OCI-LY1 (cell line): Measurements from ENCODE around the gene KIAA1328.
A peak's percentile ranks its signal among the peaks of the same experiment; 100 is the strongest.

Experiments used
- H2AFZ ChIP-seq: fragments of 200-600 bp; sonication (generic), shearing (Covaris generic); 2 replicates; pipeline ENCODE4 v1.6.0; 2014; ENCODE audit warnings: antibody characterized with exemption, mild to moderate bottlenecking, low read length
- H3F3A ChIP-seq: fragments of 200-600 bp; sonication (generic), shearing (Covaris generic); 2 replicates; pipeline ENCODE4 v1.6.0; 2014; ENCODE audit warnings: mild to moderate bottlenecking, antibody characterized with exemption, low read length, moderate library complexity; ENCODE audit not compliant: insufficient read depth
- H3K27ac ChIP-seq: fragments of 200-600 bp; sonication (generic); 2 replicates; pipeline ENCODE4 v1.5.1; 2014; ENCODE audit warnings: low read length, mixed run types, mild to moderate bottlenecking, low read depth; ENCODE audit not compliant: poor library complexity, severe bottlenecking
- H3K27me3 ChIP-seq: fragments of 200-600 bp; sonication (generic); 2 replicates; pipeline ENCODE4 v1.6.0; 2014; ENCODE audit warnings: antibody characterized with exemption, mild to moderate bottlenecking, low read length, moderate library complexity; ENCODE audit not compliant: insufficient read depth
- H3K36me3 ChIP-seq: fragments of 200-600 bp; sonication (generic); 2 replicates; pipeline ENCODE4 v1.6.1; 2014; ENCODE audit warnings: mild to moderate bottlenecking, antibody characterized with exemption, low read length, moderate library complexity, mixed read lengths; ENCODE audit not compliant: insufficient read depth
- H3K4me1 ChIP-seq: fragments of 200-600 bp; sonication (generic); 2 replicates; pipeline ENCODE4 v1.5.1; 2014; ENCODE audit warnings: mild to moderate bottlenecking, low read length, moderate library complexity; ENCODE audit not compliant: insufficient read depth, severe bottlenecking
- H3K4me2 ChIP-seq: fragments of 200-600 bp; sonication (generic), shearing (Covaris generic); 2 replicates; pipeline ENCODE4 v1.6.1; 2014; ENCODE audit warnings: low read length
- H3K4me3 ChIP-seq: fragments of 200-600 bp; sonication (generic); 2 replicates; pipeline ENCODE4 v1.5.1; 2014; ENCODE audit warnings: low read length, low read depth, mild to moderate bottlenecking, mixed read lengths; ENCODE audit not compliant: poor library complexity, severe bottlenecking
- H3K79me2 ChIP-seq: fragments of 200-600 bp; shearing (Covaris generic); 2 replicates; pipeline ENCODE4 v1.6.1; 2016; ENCODE audit warnings: mixed run types, low read length, mixed read lengths; ENCODE audit not compliant: insufficient read depth
- H3K9ac ChIP-seq: fragments of 200-600 bp; sonication (generic), shearing (Covaris generic); 2 replicates; pipeline ENCODE4 v1.6.1; 2014; ENCODE audit warnings: mild to moderate bottlenecking, low read length, mixed read lengths
- H3K9me2 ChIP-seq: fragments of 200-600 bp; sonication (generic), shearing (Covaris generic); 2 replicates; pipeline ENCODE4 v1.6.1; 2014; ENCODE audit warnings: low read depth, mild to moderate bottlenecking, low read length, mixed read lengths
- H3K9me3 ChIP-seq: fragments of 200-600 bp; shearing (Covaris generic); 2 replicates; pipeline ENCODE4 v1.6.1; 2014; ENCODE audit warnings: low read length, mixed read lengths
- H4K20me1 ChIP-seq: fragments of 200-600 bp; sonication (generic), shearing (Covaris generic); 2 replicates; pipeline ENCODE4 v1.6.0; 2016; ENCODE audit warnings: mild to moderate bottlenecking, low read length; ENCODE audit not compliant: insufficient read depth
- CTCF ChIP-seq: fragments of 200-600 bp; sonication (generic), shearing (Covaris generic); IDR thresholded peaks from 2 replicates; pipeline ENCODE4 v1.5.1; 2017; ENCODE audit warnings: mild to moderate bottlenecking, antibody characterized with exemption, low read length, moderate library complexity, mixed read lengths
- EZH2 ChIP-seq: fragments of 200-600 bp; sonication (generic), shearing (Covaris generic); IDR thresholded peaks from 2 replicates; pipeline ENCODE4 v1.8.0; 2017; ENCODE audit warnings: borderline replicate concordance, mixed run types, mild to moderate bottlenecking, antibody characterized with exemption, low read length, moderate library complexity, mixed read lengths

KIAA1328 gene

GRCh38 chr18:36893227-36893626 is 64.3 kb downstream of the KIAA1328 start:
- Histone ChIP-seq H3F3A (no peaks in the 10 kb centered on the region), H3K27ac (no peak overlapping the region), H3K4me1 (no peaks in the 10 kb centered on the region), H3K9me3 (no peaks in the 10 kb centered on the region), H3K79me2 (no peaks in the 10 kb centered on the region), H3K27me3 (no peaks in the 10 kb centered on the region), H2AFZ (no peak overlapping the region), H3K4me3 (no peak overlapping the region), H3K9me2 (no peaks in the 10 kb centered on the region), H3K4me2 (no peak overlapping the region), H4K20me1 (no peaks in the 10 kb centered on the region), H3K36me3 (no peaks in the 10 kb centered on the region), H3K9ac (no peak overlapping the region)
- no peak for TF ChIP-seq CTCF
- TF ChIP-seq EZH2, result no peak

- H3K36me3 ChIP-seq, result no peaks in the 10 kb centered on the region
Observed at GRCh38 chr18:36895606-36896005, 66.7 kb downstream of the KIAA1328 start.

GRCh38 chr18:36897253-36897652 is 68.3 kb downstream of the KIAA1328 start:
- Histone ChIP-seq H3K36me3 (no peaks in the 10 kb centered on the region), H3K27ac (no peak overlapping the region), H3K79me2 (no peaks in the 10 kb centered on the region), H3K9ac (no peak overlapping the region), H3K9me2 (no peaks in the 10 kb centered on the region), H3K4me1 (no peaks in the 10 kb centered on the region), H4K20me1 (no peaks in the 10 kb centered on the region), H3F3A (no peaks in the 10 kb centered on the region), H3K4me2 (no peak overlapping the region), H2AFZ (no peak overlapping the region), H3K4me3 (no peak overlapping the region), H3K9me3 (no peaks in the 10 kb centered on the region), H3K27me3 (no peaks in the 10 kb centered on the region)
- no peak for TF ChIP-seq EZH2
- no peak for TF ChIP-seq CTCF

More at GRCh38 chr18:36895606-36896005, 66.7 kb downstream of the KIAA1328 start:
- no peaks in the 10 kb centered on the region for H3K9me3 ChIP-seq
- H3K27me3 ChIP-seq, result no peaks in the 10 kb centered on the region
- no peak overlapping the region for H2AFZ ChIP-seq
- no peaks in the 10 kb centered on the region for H3K79me2 ChIP-seq
- no peak overlapping the region for H3K9ac ChIP-seq
- TF ChIP-seq EZH2, result no peak
- H3F3A ChIP-seq, result no peaks in the 10 kb centered on the region
- no peak overlapping the region for H3K27ac ChIP-seq
- no peak overlapping the region for H3K4me3 ChIP-seq
- no peaks in the 10 kb centered on the region for H4K20me1 ChIP-seq
- H3K4me1 ChIP-seq, result no peaks in the 10 kb centered on the region
- no peak overlapping the region for H3K4me2 ChIP-seq
- no peaks in the 10 kb centered on the region for H3K9me2 ChIP-seq

GRCh38 chr18:36899289-36899688 is 70.4 kb downstream of the KIAA1328 start:
- Histone ChIP-seq H3K27ac (no peak overlapping the region), H3K4me1 (no peaks in the 10 kb centered on the region), H2AFZ (no peak overlapping the region), H4K20me1 (no peaks in the 10 kb centered on the region), H3K4me3 (no peak overlapping the region), H3K9me3 (no peaks in the 10 kb centered on the region), H3K9ac (no peak overlapping the region), H3K4me2 (no peak overlapping the region), H3K9me2 (no peaks in the 10 kb centered on the region), H3K79me2 (no peaks in the 10 kb centered on the region), H3K27me3 (no peaks in the 10 kb centered on the region), H3F3A (no peaks in the 10 kb centered on the region), H3K36me3 (no peaks in the 10 kb centered on the region)
- no peak for TF ChIP-seq EZH2
- peak; percentile 66; the same call in 1 of the 2 replicates for TF ChIP-seq CTCF
